ENCODE measurements around the gene FXYD6. TPM values are rescaled to one million over a fixed set of nuclear protein-coding genes. Genes with fewer than 3 reads are reported as not detected.

FXYD6 gene
- total RNA-seq, 1 donor from 2014 or later = 10.5 TPM

DNA sequence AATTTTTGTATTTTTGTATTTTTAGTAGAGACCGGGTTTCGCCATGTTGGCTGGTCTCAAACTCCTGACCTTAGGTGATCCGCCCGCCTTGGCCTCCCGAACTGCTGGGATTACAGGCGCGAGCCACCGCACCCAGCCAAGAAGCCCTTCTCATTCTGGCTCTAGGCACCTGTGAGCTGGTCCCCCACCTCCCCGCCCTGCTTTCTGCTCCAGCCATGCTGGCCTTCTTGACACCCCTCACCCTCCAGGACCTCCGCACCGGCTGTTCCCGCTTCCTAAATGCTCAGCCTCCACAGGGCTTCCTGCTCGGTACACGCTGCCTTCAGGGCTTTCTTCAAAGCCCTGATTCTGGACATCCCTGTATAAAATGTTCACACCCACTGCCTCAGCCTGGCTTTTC lies 46.4 kb downstream of the FXYD6 start:
- H4K20me1 ChIP-seq (ENCODE audit: insufficient read depth, low read length) = no peaks in the 10 kb centered on the region
- no peaks in the 10 kb centered on the region for H3K79me2 ChIP-seq (ENCODE audit: insufficient read depth, low read length)
- H3K4me3 Mint-ChIP-seq (ENCODE audit: unreplicated experiment) = peak overlapping the region; percentile 45
- H3K9ac ChIP-seq (ENCODE audit: low read length) = no peak overlapping the region
- peaks cover 13% of the 10 kb centered on the region for H3K4me1 ChIP-seq (ENCODE audit: insufficient read depth, low read length)
- H2AFZ ChIP-seq (ENCODE audit: low read depth, low read length) = no peak overlapping the region
- peaks cover 5% of the 10 kb centered on the region for H3K27me3 ChIP-seq (ENCODE audit: insufficient read depth, low read length)
- FAIRE-seq (no peak), DNase-seq (ENCODE audit: low read depth) (no peak)
- no peaks in the 10 kb centered on the region for H3K9me3 ChIP-seq (ENCODE audit: insufficient read depth, low read depth, low read length)
- no peak overlapping the region for H3K4me3 ChIP-seq (ENCODE audit: insufficient read depth, low read depth, low read length)
- H3K27ac Mint-ChIP-seq (ENCODE audit: unreplicated experiment) = no peak overlapping the region
- no peak overlapping the region for H3K4me2 ChIP-seq (ENCODE audit: low read length)
- H3K36me3 ChIP-seq (ENCODE audit: insufficient read depth, low read length) = no peaks in the 10 kb centered on the region
- TF ChIP-seq, protein P1, sequence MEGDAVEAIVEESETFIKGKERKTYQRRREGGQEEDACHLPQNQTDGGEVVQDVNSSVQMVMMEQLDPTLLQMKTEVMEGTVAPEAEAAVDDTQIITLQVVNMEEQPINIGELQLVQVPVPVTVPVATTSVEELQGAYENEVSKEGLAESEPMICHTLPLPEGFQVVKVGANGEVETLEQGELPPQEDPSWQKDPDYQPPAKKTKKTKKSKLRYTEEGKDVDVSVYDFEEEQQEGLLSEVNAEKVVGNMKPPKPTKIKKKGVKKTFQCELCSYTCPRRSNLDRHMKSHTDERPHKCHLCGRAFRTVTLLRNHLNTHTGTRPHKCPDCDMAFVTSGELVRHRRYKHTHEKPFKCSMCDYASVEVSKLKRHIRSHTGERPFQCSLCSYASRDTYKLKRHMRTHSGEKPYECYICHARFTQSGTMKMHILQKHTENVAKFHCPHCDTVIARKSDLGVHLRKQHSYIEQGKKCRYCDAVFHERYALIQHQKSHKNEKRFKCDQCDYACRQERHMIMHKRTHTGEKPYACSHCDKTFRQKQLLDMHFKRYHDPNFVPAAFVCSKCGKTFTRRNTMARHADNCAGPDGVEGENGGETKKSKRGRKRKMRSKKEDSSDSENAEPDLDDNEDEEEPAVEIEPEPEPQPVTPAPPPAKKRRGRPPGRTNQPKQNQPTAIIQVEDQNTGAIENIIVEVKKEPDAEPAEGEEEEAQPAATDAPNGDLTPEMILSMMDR (IDR thresholded peaks at IDR 0.05; ENCODE audit: insufficient read depth, low read depth, low read length) = no peak
- no peak for TF ChIP-seq EZH2 (IDR thresholded peaks at IDR 0.05; ENCODE audit: insufficient read depth, low read length)
- peaks cover 32% of the 10 kb centered on the region for H3K27me3 Mint-ChIP-seq (ENCODE audit: low read depth, unreplicated experiment)
- H3K9me3 Mint-ChIP-seq (ENCODE audit: unreplicated experiment) = peaks cover 6% of the 10 kb centered on the region
- H3K36me3 Mint-ChIP-seq (ENCODE audit: low read depth, unreplicated experiment) = no peaks in the 10 kb centered on the region
- peaks cover 13% of the 10 kb centered on the region for H3K4me1 Mint-ChIP-seq (ENCODE audit: low read depth, unreplicated experiment)
- no peak overlapping the region for H3K27ac ChIP-seq (ENCODE audit: low read depth, low read length)

DNA sequence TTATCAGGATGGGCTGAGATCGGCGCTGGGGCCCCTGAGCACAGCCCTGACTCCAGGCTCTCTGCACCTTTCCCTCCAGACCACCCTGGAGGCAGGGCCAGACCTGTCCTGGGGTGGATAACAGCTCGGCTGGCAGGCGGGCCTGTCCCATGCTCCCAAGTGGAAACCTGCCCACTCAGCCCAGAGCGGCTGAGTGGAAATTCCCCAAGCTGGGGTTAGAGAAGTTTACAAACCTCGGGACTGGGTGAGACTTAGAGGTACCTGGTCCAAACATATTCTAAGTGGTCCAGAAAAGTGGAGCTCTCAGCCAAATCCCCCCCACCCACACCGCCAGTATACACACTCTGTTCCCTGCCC lies 47.1 kb downstream of the FXYD6 start:
- Histone ChIP-seq H3K9me3 (ENCODE audit: insufficient read depth, low read depth, low read length) (no peaks in the 10 kb centered on the region), H3K36me3 (ENCODE audit: insufficient read depth, low read length) (no peaks in the 10 kb centered on the region), H3K4me2 (ENCODE audit: low read length) (no peak overlapping the region), H3K27me3 (ENCODE audit: insufficient read depth, low read length) (peaks cover 2% of the 10 kb centered on the region), H2AFZ (ENCODE audit: low read depth, low read length) (peak overlapping the region; percentile 43), H3K4me3 (ENCODE audit: insufficient read depth, low read depth, low read length) (no peak overlapping the region), H4K20me1 (ENCODE audit: insufficient read depth, low read length) (no peaks in the 10 kb centered on the region), H3K27ac (ENCODE audit: low read depth, low read length) (peak overlapping the region; percentile 36), H3K4me1 (ENCODE audit: insufficient read depth, low read length) (peaks cover 16% of the 10 kb centered on the region), H3K79me2 (ENCODE audit: insufficient read depth, low read length) (no peaks in the 10 kb centered on the region), H3K9ac (ENCODE audit: low read length) (peak overlapping the region; percentile 51)
- no peak for DNase-seq (ENCODE audit: low read depth)
- no peak for TF ChIP-seq EZH2 (IDR thresholded peaks at IDR 0.05; ENCODE audit: insufficient read depth, low read length)
- TF ChIP-seq, protein P1 (IDR thresholded peaks at IDR 0.05; ENCODE audit: insufficient read depth, low read depth, low read length) = no peak
- H3K4me3 Mint-ChIP-seq (ENCODE audit: unreplicated experiment) = no peak overlapping the region
- H3K36me3 Mint-ChIP-seq (ENCODE audit: low read depth, unreplicated experiment) = no peaks in the 10 kb centered on the region
- H3K4me1 Mint-ChIP-seq (ENCODE audit: low read depth, unreplicated experiment) = peaks cover 17% of the 10 kb centered on the region
- H3K9me3 Mint-ChIP-seq (ENCODE audit: unreplicated experiment) = peaks cover 3% of the 10 kb centered on the region
- no peak for FAIRE-seq
- H3K27me3 Mint-ChIP-seq (ENCODE audit: low read depth, unreplicated experiment) = peaks cover 34% of the 10 kb centered on the region
- H3K27ac Mint-ChIP-seq (ENCODE audit: unreplicated experiment) = no peak overlapping the region

DNA sequence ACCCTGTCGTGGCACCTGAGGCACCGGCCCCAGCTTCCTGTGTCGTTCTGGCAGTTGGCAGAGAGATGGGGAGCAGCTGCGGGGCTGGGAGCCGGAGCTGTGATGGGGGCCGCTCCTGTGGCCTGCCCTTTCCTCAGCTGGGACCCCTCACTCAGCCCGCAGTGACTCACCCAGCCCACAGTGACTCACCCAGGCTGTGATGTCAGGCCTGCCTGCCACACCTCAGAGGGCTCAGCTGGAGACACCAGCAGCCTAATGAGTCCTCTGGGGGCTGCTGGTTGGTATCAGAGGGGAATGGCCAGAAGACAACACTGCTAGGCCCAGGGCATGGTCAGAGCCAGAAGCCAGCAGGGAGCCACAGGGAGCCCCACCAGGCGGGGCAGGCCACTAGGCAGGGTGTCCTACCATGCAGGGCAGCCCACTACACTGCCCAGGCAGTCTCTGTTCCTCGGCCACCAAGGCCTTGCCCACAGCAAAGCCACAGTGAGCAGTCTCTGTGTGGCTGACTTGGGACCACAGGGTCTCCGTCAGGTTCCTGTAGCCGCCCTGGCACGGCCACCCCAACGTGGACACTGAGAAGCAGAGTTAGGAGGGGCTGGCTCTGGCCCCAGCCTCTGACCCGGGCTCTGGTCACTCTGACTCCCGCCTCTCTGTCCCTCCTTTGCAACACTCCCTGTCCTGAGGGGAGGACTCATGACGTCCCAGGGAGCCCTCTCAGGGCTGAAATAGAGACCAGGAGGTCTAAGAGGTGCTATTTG lies 47.7 kb downstream of the FXYD6 start:
- H2AFZ ChIP-seq (ENCODE audit: low read depth, low read length) = peak overlapping the region; percentile 43
- no peak for FAIRE-seq

More for the DNA sequence above, 47.7 kb downstream of the FXYD6 start:
- H3K4me1 Mint-ChIP-seq (ENCODE audit: low read depth, unreplicated experiment) = peaks cover 20% of the 10 kb centered on the region
- Histone ChIP-seq H3K27ac (ENCODE audit: low read depth, low read length) (peak overlapping the region; percentile 36), H3K4me2 (ENCODE audit: low read length) (peak overlapping the region; percentile 49), H3K4me3 (ENCODE audit: insufficient read depth, low read depth, low read length) (no peak overlapping the region), H3K27me3 (ENCODE audit: insufficient read depth, low read length) (peaks cover 2% of the 10 kb centered on the region), H3K9ac (ENCODE audit: low read length) (peak overlapping the region; percentile 51), H3K9me3 (ENCODE audit: insufficient read depth, low read depth, low read length) (no peaks in the 10 kb centered on the region), H3K4me1 (ENCODE audit: insufficient read depth, low read length) (peaks cover 22% of the 10 kb centered on the region), H3K79me2 (ENCODE audit: insufficient read depth, low read length) (no peaks in the 10 kb centered on the region), H4K20me1 (ENCODE audit: insufficient read depth, low read length) (no peaks in the 10 kb centered on the region), H3K36me3 (ENCODE audit: insufficient read depth, low read length) (no peaks in the 10 kb centered on the region)
- TF ChIP-seq, protein P1 (IDR thresholded peaks at IDR 0.05; ENCODE audit: insufficient read depth, low read depth, low read length) = no peak
- no peak for TF ChIP-seq EZH2 (IDR thresholded peaks at IDR 0.05; ENCODE audit: insufficient read depth, low read length)
- H3K27ac Mint-ChIP-seq (ENCODE audit: unreplicated experiment) = no peak overlapping the region
- no peaks in the 10 kb centered on the region for H3K36me3 Mint-ChIP-seq (ENCODE audit: low read depth, unreplicated experiment)
- peaks cover 2% of the 10 kb centered on the region for H3K9me3 Mint-ChIP-seq (ENCODE audit: unreplicated experiment)
- H3K27me3 Mint-ChIP-seq (ENCODE audit: low read depth, unreplicated experiment) = peaks cover 34% of the 10 kb centered on the region
- peak; percentile 80 for DNase-seq (ENCODE audit: low read depth)
- no peak overlapping the region for H3K4me3 Mint-ChIP-seq (ENCODE audit: unreplicated experiment)
